GM18498 (cell line): ENCODE results near the gene ERICH6.
"Not testable (repeated sequence)": the region's sequence is repeated elsewhere in the genome, so short reads cannot be mapped to it uniquely, and the experiment has no call there.

Source experiments
- ATAC-seq: cut with Tn5 transposase; IDR thresholded peaks from one replicate; pipeline ENCODE4 v1.9.1; 2021; ENCODE audit warnings: mild to moderate bottlenecking, moderate library complexity; ENCODE audit not compliant: unreplicated experiment

Gene ERICH6

DNA sequence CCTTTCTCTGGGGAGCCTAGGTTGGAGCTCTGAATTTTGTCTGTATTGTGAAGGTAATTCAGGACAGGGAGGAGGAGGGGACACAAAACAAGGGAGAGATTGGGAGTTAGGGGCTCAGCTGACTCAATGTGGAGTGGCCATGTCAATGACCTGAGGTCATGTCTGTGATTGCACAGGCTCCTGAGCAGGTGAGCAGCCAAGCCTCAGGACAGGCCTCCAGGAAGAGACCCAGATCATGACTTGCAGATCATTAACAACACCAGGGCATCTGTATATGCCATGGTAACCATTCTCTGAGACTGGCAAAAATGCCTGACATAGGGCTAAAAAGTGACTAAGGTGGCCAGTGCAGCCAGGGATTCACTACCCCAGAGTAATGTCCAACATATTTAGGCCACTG lies 20.9 kb downstream of the ERICH6 start:
- no peak for ATAC-seq

GRCh38 chr3:150682279-150682678 lies 21.4 kb downstream of the ERICH6 start:
- ATAC-seq: no peak

- ATAC-seq: peak; percentile 96
Observed at GRCh38 chr3:150681057-150681456, 22.7 kb downstream of the ERICH6 start.

DNA sequence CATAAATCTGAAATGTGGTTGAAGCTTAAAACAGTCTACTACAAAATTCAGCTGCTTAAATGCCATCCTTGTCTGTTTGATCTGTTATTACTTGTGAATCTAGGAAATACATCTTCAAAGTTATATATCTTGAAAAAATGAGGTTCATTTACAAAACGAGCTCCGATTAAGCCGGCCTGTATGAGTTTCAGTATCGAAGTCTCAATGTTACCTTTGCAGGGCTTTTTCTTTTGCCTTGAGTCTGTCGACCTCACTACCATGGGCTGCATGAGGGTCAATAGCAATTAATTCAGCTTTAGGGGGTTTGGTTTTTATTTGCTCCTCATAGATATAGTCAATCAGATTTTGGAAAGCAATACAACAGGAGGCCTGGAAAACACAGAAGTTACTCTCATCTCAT lies 23.2 kb downstream of the ERICH6 start:
- peak; percentile 14 for ATAC-seq

GRCh38 chr3:150675587-150675986 lies 28.1 kb downstream of the ERICH6 start:
- no peak for ATAC-seq

GRCh38 chr3:150673966-150674365 lies 29.8 kb downstream of the ERICH6 start:
- no peak for ATAC-seq

- ATAC-seq: no peak
Observed at GRCh38 chr3:150666167-150666566, 37.6 kb downstream of the ERICH6 start.

- no peak for ATAC-seq
Observed at GRCh38 chr3:150663461-150663860, 40.3 kb downstream of the ERICH6 start.

DNA sequence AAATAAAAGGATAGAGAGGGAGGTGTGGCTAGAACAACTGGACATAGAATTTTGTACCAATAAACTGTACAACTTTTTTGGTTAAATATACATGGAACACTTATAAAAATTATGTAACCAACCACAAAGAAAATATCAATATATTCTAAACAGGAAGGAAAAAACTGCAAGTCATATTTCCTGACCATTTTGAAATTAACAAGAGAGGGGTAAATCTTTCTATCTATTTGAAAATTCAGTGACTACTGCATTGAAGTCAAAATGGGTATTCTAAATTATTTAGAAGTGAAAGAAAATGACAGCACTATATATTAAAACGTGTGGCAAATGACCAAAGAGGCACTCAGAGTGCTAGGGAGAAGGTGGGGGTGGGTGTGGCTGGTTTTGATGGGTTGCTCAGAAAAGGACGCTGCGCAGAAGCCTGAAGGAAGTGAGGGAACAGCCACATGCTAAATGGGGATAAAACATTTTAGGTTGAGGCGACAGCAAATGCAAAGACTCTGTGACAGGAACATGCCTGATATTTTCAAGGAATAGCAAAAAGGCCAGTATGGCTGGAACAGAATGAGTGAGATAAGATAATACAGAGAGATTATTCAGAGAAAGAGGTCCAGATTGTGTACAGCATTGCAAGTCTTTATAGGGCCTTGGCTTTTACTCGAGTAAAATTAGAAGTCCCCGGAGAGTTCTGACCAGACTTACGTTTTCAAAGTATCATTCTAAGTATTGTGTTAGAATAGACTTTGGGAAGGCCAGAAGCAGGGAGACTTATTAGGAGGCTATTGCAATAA lies 41.1 kb downstream of the ERICH6 start:
- no peak for ATAC-seq

DNA sequence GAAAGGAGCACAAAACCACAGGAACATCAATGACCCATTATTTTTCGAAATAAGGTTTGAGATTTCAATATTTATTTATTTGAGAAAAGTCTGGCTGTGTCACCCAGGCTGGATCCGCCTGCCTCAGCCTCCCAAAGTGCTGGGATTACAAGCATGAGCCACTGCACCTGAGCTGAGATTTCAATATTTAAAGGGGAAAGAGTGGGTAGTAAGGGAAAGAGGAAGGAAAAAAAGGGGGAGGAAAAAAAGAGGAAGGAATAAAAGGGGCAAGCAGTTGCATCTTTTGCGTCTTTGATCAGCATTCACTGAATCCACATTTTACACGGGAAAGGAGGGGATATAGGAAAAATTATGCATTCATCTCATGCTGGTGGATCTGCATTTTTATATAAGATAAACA lies 47.4 kb downstream of the ERICH6 start:
- ATAC-seq: no peak

DNA sequence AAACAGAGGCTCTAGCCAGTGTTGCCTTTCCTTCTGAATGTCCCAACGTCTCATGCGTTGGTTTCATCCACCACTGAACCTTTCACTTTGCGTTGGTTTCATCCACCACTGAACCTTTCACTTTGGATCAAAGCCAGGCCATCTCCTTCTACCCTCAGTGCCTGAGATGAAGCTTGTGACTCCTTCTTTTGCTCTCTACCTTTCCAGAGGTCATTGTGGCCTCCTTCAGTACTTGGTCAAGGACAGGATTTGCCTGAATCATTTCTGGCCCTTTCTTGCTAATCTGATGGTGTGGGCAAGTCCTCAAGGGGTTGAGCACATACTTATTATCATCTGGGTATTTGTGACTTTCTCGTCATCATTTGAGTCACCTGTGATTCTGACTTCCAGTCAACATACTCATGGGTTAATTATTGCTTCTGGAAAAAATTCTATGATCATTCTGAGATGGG lies 50.6 kb downstream of the ERICH6 start:
- ATAC-seq: peak; percentile 82

DNA sequence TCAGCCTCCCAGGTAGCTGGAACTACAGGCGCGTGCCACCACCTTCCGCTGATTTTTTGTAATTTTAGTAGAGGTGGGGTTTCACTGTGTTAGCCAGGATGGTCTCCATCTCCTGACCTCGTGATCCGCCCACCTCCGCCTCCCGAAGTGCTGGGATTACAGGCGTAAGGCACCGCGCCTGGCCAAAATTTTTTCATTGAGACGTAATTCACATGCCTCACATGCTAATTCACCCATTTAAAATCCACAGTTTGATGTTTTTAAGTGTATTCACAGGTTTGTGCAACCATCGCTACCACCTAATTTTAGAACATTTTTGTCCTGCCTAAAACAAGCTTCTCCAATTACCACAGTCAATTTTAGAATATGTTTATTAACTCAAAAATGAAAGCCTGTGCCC lies 63.5 kb downstream of the ERICH6 start:
- no peak for ATAC-seq

- no peak for ATAC-seq
Observed at GRCh38 chr3:150639262-150639661, 64.5 kb downstream of the ERICH6 start.

DNA sequence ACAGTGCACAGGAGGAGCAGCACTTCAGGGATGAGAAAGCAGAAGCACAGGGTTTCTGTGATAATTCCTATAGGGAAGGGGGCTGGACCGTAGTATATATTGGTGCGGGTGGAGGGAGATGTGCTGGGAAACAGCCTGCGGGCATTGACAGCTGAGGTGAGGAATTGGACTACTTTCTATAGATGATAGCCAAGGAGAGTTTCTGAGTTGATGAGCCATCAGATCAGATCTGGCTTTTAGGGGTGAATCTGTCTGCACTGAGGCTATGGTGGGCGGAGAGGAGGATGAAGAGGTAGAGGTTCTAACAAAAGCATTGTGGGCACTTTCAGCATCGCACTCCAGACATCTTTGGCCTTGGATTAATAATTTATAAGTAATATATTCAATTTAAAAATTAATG lies 67.5 kb downstream of the ERICH6 start:
- no peak for ATAC-seq

- ATAC-seq: peak; percentile 88
Observed at GRCh38 chr3:150635526-150635925, 68.2 kb downstream of the ERICH6 start.

- no peak for ATAC-seq
Observed at GRCh38 chr3:150635076-150635475, 68.6 kb downstream of the ERICH6 start.

DNA sequence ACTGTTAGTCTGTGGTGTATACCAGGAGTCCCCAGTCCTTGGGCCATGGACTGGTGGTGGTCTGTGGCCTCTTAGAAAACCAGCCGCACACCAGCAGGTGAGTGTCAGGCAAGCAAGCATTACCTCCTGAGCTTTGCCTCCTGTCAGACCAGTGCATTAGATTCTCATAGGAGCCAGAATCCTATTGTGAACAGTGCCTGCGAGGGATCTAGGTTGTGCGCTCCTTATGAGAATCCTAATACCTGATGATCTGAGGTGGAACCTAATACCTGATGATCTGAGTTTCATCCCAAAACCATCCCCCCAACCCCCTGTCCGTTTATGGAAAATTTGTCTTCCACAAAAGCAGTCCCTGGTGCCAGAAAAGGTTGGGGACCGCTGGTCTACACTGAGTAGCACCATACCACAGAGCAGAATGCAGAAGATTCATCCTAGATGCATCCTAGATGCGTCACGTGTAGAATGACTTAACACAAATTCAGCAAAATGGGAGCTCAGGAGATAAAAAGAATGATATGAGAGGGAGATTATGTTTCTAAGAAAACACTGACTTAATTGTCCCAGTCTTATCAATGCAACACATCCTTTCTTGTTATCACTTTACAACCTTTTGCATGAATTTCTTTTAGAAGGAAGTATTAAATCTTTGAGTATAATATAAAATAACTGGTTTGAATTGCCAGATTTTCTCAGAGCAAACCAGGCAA lies 72.1 kb downstream of the ERICH6 start:
- no peak for ATAC-seq

DNA sequence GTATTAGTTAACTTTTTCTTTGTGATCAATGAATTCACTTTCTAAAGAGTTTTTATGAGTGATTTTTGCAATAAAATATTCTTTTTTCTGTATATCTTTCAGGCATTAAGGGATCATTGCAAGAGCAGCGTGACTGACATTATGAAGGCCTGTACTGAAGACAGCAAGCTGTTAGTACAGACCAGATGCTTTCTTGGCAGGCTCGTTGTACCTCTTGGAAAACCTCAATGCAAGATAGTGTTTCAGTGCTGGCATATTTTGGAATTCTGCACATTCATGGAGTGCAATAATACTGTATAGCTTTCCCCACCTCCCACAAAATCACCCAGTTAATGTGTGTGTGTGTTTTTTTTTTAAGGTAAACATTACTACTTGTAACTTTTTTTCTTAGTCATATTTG lies 76.2 kb downstream of the ERICH6 start:
- no peak for ATAC-seq

DNA sequence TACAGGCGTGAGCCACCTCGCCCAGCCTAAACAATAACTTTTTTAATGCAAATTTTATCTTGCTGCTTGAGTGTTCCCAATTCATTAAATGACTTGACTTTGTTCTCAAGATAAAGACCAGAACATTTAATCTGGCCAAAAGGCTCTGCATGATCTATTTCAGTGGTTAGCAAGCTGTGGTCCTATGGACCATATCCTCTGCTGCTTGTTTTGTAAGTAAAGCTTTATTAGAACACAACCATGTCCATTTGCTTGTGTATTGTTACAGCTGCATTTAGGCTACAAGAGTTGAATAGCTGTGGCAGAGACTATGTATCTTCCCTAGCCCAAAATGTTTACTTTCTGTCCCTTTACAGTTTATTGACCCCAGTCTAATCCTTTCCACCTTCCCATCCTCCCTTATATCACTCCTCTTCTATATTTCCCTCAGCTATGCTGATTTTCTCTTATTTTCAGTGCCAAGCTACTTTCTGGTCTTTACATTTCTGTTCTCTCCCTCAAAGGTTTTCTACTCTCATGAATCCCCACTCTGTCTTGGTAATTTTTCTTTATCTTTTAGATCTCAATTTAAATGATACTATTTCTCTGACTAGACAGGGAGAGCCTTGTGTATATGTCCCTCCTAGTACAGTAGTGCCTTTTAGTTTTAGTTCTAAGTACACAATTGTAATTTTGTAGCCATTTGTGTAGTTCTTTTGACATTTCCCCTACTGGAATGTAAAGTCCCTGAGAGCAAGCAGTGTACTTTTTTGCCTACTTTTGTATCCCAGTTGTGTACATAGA lies 77.4 kb downstream of the ERICH6 start:
- no peak for ATAC-seq

GRCh38 chr3:150623945-150624344 lies 79.8 kb downstream of the ERICH6 start:
- no peak for ATAC-seq

DNA sequence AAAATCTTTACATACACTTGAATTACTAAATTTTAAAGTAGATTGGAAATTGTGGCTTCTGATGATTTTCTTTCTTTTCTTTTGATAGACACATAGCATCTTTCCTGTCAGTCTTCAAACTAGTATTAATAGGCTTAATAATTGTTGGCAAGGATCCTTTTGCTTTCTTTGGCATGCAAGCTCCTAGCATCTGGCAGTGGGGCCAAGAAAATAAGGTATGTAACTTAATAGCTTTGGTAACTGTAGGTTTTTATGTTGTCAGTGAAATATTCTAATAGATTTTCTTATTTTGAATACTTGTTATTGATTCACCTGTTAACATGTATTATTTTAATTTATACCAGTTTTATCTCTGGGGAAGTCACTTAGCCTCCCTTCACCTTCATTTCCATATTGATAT lies 80.8 kb downstream of the ERICH6 start:
- ATAC-seq: not testable (repeated sequence)
